TTC549 (cell line): ENCODE results near the gene OSTN.
"Not testable (repeated sequence)": the region's sequence is repeated elsewhere in the genome, so short reads cannot be mapped to it uniquely, and the experiment has no call there.

Experiments
- FAIRE-seq: peaks from 2 replicates; lab custom pipeline; 2012; peaks lifted over from hg19 to GRCh38; lab: Jason Lieb, UNC

The OSTN gene, protein sequence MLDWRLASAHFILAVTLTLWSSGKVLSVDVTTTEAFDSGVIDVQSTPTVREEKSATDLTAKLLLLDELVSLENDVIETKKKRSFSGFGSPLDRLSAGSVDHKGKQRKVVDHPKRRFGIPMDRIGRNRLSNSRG

DNA sequence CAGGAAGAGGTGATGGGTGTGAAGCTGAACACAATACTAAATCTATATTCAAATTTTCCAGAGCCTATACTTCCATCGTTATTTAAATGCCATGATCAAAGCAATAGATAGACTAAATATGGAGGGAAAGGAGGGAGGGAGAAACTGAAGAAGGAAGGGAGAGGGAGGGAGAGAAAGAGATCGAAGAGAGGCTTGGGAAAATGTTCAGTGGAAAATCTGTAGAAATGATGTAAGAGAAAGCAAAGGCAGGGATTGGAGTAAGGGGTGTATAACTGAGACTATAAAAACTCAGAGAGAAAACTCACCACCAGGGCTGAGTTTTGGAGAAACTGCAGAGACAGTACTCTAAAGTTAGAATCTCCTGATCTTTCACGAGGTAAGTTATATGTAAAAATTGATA, at the start of gene OSTN:
Gene OSTN, plus strand, starts transcription at position 310 of the 400 bp plus-strand sequence. CDS start 13,292 bp downstream, outside the sequence.
- no peak for FAIRE-seq

DNA sequence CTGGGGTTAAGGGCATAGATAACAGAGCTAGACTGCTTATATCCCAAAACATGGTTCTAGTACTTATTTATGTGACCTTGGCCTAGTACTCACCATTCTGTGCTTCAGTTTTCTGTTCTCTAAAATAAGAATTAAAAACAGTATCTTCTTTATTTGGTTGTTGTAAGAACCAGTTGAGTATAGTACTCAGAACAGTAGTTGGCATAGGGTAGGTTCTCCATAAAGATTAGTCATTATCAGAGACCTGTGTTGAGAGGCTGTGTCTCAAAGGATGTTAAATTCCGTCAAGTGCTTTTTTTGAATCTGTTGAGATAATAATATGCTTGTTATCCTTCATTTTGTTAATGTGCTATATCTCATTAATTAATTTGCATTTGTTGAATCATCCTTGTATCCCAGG, 47.4 kb upstream of the OSTN start:
- no peak for FAIRE-seq

DNA sequence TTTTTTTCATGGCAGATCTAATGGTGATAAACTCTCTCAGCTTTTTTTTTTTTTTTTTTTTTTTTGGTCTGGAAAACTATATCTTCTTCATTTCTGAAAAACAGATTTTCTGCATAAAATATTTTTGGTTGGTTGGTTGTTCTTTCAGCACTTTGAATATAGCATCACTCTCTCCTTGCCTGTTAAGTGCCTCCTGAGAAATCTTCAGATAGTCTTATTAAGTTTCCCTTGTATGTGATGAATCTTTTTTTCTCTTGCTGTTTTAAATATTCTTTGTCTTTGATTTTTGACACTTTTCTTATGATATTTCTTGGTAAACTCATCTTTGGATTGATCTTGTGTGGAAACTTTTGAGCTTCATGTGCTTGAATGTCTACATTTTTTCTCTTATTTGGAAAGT, 44.2 kb upstream of the OSTN start:
- no peak for FAIRE-seq

DNA sequence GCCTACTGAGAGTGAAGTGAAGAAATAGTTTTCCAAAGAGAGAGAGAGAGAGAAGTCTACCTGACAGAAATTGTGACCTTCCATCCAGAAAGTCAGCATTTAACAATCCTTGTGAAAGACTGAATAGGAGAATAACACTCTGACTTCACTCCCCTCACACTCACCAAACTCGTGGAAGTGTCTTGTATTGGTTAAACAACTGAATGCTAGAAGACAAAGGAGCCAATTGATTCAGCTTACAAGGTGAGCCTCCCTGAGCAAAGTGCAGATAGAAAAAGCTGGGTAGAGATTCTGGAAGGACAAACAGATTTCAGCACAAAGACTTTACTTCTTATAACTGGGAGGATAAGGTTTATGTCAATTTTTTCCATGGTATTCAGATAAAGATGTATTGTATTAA, 40.8 kb upstream of the OSTN start:
- no peak for FAIRE-seq

DNA sequence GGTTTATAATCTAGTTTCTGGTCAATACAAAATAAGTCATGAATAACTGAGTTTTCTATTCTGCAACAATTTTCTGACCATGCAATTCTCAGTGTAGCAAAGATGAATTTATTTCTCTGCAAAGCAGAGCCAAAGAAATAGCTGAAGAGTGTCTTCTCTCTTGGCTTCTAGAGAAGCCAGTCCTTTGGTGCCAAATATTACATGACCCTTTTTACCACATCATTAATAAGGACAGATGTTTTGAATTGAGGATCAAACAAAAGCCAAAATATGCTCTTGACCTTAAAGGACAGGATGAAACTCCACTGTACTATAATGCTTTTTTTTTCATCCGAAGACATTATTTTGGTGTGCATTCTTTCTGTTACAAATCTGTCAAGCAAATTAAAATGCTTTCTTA, 40.2 kb upstream of the OSTN start:
- no peak for FAIRE-seq

DNA sequence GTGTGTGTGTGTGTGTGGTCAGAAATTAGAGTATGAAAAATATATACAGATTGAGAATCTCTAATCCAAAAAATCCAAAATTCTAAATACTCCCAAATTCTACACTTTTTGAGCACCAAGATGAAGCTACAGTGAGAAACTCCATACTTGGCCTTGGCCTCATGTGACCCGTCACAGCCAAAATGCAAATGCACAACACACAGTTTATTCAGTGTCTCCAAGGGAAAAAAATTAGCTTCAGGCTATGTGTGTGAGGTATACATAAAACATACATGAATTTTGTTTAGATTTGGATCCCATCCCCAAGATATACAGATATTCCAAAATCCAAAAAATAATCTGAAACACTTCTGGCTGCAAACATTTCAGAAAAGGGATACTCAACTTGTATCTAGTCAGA, 33.2 kb upstream of the OSTN start:
- FAIRE-seq: no peak

DNA sequence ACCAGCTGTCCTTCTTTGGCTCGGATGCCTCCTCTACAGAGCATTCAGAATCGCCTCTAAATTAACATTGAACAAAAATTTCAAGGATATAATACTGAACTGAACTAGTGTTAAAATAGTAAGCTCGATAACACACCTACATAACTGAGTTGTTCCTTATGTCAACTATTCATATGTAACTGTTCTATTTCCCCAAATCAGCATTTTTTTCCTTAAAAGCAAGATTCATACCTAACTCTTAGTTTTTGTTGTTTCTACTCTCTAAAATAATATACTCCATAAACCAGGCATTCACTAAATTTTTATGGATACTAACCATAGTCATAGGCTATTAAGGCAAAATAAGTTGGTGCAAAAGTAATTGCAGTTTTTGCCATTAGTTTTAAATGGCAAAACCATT, 32.7 kb upstream of the OSTN start:
- no peak for FAIRE-seq

DNA sequence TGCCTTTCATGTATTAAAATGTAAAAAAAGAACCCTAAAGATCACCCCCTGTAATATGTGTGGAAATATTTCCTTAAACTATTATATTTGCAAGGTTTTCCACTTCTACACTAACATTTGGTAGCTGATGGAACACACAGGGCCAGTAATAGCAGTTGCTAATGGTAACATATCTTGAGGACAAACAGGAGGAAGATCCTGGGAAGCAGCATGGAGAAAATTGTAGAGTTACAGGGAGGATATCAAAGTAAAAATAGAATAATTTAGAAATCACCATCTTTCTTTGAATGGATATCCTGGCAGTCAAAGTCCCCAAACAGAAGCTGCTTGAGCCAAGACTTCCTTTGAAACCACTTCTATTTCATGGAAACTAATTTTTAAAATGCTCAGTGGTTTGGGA, 29.5 kb upstream of the OSTN start:
- FAIRE-seq: no peak

DNA sequence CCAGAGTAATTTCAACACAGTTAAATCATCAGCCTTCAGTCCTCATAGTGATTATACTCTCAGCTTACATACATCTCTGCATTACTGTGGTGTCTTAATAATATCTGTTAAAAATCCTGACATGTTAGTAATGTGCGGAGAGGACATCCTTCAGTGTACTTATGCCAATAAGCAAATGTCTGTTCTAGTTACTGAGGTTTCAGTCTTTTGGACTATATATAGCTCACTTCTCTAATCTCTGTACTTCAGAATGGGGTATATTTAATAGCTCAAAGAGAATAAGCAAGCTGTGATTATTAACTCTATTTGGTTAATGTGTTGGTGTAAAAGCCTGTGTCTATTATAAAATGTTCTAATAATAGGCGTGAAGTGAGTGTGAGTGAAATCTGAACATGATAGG, 28.9 kb upstream of the OSTN start:
- no peak for FAIRE-seq

DNA sequence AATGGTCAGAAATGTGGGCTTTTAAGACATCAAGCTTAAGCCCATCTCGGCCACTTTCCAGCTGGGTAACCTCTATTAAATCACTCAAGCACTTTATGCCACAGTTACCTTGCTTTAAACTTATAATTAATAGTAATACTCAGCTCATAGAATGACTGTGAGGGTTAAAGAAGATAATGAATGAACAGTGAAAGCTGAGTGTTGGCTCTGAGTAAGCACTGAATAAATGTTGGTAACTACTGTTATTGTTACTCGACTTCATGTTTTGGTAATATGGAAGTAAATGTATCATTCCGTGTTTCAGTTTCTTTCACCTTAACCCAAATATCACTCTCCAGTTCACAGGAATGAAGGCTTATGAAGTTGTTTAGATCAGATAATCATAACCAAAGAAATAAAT, 23.9 kb upstream of the OSTN start:
- FAIRE-seq: no peak

DNA sequence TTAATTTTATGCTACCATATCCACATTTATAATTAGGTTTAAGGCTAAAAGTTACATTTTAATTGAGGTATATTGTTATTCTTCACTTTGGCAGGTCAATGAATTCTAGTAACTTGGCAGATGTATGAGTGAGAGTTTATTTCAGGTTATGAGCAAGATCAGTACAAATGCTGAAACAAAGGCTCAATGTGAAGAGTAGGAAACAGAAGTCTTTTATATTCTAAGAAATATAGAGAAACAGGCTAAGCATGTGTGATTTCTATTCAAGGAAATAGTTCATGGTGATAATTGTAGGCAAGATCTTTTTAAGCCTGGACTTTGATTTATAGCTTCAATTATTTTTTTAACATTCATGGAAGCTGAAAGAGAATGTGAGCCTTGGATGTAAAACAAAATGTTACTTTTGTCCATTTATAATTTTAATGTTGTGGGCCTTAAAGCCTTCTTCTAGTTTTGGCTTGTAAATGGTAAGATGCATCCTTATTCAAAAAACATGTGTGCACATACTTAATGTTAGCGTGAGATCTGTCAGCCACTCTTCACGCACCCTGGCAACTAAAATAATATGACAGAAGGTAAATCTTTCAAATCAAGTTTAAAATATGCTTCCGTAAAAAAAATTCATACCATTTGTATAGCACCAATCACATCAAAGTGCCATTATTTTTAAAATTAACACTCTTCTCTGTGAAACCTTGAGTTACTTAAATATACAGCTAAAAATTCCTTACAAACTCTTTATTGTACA, 22.8 kb upstream of the OSTN start:
- no peak for FAIRE-seq

DNA sequence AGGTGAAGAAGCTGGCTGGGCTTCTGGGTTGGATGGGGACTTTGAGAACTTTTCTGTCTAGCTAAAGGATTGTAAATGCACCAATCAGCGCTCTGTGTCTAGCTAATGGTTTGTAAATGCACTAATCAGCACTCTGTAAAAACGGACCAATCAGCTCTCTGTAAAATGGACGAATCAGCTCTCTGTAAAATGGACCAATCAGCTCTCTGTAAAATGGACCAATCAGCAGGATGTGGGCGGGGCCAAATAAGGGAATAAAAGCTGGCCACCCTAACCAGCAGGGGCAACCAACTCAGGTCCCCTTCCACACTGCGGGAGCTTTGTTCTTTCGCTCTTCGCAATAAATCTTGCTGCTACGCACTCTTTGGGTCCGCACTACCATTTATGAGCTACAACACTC, 13.7 kb upstream of the OSTN start:
- not testable (repeated sequence) for FAIRE-seq

DNA sequence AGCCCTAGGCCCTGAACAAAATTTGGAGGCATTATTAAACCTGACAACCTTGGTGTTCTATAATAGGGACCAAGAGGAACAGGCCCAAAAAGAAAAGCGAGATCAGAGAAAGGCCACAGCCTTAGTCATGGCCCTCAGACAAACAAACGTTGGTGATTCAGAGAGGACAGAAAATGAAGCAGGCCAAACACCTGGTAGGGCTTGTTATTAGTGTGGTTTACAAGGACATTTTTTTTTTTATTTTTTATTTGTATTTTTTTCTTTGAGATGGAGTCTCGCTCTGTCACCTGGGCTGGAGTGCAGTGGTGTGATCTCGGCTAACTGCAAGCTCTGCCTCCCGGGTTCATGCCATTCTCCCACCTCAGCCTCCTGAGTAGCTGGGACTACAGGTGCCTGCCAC, 10.8 kb upstream of the OSTN start:
- not testable (repeated sequence) for FAIRE-seq

DNA sequence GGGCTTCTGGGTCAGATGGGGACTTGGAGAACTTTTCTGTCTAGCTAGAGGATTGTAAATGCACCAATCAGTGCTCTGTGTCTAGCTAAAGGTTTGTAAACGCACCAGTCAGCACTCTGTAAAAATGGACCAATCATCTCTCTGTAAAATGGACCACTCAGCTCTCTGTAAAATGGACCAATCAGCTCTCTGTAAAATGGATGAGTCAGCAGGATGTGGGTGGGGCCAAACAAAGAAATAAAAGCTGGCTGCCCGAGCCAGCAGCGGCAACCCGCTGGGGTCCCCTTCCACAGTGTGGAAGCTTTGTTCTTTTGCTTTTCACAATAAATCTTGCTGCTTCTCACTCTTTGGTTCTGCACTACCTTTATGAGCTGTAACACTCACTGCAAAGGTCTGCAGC, 6.8 kb upstream of the OSTN start:
- not testable (repeated sequence) for FAIRE-seq

DNA sequence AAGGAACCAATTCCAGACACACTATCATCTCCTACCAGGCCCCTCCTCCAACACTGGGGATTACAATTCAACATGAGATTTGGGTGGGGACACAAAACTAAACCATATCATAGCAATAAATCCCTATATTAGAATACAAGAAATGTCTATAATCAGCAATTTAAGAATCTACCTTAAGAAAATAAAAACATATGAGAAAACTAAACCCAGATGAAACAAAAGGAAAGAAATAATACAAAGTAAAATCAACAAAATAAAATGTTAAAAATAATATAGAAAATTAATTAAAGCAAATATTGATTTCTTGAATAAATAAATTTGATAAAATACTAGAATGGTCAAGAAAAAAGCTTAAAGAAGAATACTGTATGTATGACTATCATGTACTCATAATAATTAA, 6.1 kb upstream of the OSTN start:
- no peak for FAIRE-seq

DNA sequence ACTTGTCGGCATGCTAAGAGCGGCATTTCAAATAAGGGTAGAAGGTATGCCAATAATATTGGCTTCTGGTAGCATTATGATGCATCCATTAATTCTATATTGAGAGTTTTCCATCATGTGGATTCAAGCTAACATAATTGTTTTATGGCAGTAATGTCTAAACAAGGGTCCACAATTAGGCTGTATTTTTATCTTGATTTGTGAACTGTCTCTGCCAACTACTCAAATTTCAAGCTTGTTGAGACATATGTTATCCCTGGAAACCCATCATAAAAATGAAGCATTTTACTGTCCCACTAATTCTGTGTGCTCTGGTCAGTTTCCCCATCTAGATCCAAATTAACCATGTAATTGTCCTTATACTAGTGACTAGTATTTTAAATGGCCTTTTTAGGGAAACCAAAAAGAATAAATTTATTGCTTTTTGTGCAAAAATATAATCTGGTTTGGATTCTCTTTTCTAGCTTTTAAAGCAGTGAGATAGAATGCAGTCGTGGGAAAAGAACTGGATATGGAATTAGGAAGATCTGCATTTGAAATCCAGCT, 1.2 kb upstream of the OSTN start:
- no peak for FAIRE-seq

DNA sequence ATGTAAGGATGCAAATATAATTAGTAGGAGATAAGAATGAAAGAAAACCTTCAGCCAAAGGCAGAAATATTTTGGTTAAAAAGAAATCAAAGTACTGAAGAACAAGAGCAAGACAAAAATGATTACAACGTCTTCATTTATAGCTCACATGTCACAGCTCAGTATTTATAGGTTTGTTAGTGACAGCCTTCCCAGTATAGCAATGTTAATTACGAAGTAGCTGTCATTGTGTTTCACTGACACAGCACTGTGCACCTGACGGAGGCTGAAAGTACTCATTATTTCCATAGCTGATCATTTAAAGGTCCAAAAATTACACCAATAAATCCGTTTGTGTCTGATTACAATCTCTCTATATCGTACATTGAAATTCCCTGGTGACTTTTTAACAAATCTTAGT, 561 bp upstream of the OSTN start:
- FAIRE-seq: no peak

DNA sequence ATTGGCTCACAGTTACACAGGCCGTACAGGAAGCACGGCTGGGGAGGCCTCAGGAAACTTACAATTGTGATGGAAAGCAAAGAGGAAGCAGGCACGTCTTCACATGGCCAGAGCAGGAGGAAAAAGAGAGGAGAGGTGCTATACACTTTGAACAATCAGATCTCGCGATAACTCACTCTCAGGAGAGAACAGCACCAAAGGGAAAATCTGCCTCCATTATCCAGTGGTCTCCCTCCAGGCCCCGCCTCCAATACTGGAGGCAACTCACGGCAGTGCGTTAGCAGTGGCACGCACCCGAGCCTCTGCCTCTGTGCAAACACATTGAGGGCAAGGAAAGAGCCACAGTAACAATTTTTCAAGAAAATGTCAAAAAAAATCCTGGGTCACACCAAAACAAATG, 11.0 kb downstream of the OSTN start:
- no peak for FAIRE-seq

DNA sequence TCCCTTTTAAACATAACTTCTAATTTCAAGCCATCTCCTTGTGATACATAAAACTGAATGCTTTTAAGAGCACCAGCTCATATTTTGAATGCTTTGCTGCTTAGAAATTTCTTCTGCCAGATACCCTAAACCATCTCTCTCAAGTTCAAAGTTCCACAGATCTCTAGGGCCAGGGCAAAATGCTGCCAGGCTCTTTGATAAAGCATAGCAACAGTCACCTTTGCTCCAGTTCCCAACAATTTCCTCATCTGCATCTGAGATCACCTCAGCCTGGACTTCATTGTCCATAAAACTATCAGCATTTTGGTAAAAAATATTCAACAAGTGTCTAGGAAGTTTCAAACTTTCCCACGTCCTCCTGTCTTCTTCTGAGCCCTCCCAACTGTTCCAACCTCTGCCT, 17.5 kb downstream of the OSTN start:
- no peak for FAIRE-seq

DNA sequence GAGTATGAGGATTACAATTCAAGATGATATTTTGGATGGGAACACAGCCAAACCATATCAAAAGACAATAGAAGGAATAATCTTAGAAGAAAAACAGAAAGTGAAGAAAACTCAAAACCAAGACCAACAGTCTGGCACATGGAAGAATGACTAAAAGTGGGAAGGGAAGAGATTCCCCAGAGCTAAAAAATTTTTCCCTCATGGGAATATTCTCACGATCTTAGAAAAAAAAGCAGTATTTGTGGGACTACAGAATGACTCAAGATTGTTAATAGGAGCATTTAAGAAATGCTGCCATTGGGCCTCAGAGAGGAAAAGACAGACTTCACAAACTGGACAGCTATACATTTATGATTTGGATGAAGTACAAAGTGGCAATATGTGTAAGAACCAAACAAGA, 18.3 kb downstream of the OSTN start:
- FAIRE-seq: no peak

DNA sequence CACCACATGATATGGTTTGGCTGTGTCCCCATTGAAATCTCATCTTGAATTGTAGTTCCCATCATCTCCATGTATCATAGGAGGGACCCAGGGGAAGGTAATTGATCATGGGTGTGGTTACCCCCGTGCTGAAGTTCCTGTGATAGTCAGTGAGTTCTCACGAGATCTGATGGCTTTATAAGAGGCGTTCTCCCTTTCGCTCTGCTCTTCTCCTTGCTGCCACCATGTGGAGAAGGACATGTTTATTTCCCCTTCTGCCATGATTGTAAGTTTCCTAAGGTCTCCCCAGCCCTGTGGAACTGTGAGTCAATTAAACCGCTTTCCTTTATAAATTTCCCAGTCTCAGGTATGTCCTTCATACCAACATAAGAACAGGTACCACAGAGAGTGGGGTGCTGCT, 21.9 kb downstream of the OSTN start:
- no peak for FAIRE-seq

DNA sequence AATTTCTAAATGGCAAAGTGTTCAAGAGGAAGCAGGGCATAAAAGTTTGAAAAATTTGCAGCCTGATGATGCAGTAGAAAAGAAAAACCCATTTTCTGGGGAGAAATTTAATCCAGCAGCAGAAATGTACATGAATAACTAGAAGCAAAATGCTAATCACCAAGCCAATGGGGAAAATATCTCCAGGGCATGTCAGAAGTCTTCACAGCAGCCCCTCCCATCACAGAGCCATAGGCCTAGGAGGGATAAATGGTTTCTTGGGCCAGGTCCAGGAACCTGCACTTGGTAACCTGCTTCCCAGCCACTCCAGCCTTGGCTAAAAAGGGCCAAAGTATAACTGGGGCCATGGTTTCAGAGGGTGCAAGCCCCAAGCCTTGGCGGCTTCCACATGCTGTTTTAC, 22.6 kb downstream of the OSTN start:
- FAIRE-seq: no peak

DNA sequence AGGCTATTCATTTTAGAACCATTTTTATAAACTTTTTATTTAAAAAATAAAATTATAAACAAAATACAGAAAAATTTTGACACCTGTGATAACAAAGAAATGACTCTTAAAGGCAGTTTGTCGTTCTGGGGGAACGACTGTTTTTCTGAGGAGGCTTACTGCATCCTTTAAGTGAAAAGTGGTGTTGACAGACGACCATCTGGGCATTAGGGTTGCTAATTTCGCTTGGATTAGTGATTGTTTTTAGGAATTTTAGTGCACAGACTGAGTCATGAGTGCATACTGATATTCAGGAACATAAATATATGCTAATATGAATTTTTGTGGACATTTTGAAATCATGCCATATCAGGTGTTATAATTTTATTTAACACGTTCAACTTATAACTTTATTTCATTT, 28.5 kb downstream of the OSTN start:
- no peak for FAIRE-seq

DNA sequence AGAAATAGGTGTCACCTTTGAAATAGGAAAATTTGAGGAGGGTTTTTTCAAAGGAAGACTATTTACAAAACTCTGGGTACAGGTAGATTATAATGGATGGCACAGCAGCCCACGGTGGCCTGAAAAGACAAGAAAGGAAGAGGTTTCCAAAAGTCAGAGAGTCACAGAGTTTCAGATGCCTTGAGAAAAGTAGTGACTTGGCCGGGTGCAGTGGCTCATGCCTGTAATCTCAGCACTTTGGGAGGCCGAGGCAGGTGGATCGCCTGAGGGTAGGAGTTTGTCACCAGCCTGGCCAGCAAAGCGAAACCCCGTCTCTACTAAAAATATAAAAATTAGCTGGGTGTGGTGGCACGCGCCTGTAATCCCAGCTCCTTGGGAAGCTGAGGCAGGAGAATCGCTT, 35.2 kb downstream of the OSTN start:
- FAIRE-seq: no peak
